Cerebellar cortex (tissue), 1 donor: Measurements from ENCODE around the gene STK24.
A peak's percentile ranks its signal among the peaks of the same experiment; 100 is the strongest.
"Not testable (repeated sequence)": the region's sequence is repeated elsewhere in the genome, so short reads cannot be mapped to it uniquely, and the experiment has no call there.

ENCODE experiments used
- DNase-seq: peaks from one replicate; pipeline ENCODE4 v3.0.0-alpha.2; 2015; ENCODE audit warnings: low spot score

Gene STK24

DNA sequence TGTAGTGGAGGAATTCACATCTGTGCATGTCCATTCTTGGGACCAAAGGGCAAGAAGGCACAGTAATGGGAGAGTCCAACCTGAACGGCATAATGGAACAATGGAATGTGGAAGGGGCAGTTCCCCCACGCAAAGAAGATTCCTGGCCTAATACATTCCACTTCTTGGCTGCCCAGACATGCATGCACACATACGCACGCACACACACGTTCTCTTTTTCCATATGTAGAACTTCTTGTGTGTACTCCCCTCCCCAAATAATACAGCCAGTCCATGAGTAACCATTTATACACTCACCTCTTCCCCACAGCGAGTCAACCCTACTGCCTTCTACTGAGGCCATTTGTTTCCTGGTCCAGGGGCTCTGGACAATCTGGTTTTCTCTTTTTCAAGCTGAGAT is 6.0 kb upstream of the STK24 start:
- DNase-seq = no peak

DNA sequence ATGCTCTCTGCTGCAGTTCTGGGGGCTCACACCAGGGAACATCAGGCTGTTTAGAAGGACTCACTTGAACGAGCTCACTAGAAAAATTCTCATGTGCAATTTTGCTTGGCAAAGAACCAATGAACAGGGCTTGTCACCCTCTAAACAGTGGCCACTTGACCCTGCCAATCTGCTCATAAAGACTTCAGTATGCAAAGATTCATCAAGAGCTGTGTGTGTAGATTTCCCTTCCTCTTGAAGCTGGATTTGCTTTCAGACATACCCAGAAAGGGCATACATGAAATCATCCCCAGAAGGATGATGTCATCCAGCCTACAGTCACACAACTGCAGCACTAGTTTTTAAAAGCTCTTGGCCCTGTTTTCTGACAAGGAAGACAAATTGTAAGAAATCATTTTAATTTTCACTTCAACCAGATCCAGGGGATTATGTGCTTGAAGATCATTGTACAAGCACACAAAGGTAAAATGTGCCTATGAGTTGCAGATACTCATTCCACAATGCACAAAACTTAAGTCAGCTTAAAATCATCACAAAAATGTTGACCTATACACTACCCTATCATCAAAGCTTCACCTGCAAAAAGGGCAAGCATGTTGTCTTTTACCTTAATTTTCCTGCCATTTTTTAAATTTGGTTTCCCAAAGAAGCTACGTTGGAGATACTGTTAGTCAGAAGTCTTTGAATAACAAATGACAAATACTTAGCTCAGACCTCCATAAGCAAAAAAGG is 5.2 kb upstream of the STK24 start:
- no peak for DNase-seq

DNA sequence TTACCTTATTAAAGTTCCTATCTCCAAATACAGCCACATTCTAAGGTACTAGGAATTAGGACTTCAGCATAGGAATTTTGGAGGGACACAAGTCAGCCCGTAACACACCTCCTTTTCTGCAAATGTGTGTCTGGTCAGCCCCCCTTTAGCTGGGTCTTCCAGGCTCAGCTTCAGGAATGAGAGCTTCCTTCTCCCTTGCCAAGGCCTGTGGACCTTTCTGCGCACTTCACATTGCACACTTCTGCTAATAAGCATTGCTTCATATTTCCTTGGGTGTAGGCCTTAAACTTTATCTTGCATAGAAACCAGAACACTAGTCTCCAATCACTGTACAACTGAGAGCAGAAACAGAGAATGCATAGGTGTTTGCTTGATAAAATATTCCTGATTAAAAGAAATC is 4.5 kb upstream of the STK24 start:
- no peak for DNase-seq

DNA sequence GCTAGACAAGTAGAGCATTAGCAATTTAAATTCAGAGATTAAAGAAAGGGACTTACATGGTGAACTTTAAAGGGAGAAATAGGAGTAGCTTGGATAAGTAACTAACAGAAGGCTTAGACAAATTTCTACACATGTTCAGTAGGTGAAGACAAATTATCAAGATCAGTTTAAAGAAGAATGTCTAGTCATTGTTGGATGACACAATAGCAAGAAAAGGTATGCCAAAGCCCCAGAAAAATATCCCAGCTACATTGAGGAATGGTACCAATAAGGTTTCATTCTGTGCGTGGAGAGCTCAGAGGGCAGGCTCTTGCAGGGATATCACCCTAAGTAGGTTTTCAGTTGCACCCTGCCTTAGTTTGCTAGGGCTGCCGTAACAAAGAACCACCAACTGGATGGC is 3.5 kb upstream of the STK24 start:
- DNase-seq = no peak

DNA sequence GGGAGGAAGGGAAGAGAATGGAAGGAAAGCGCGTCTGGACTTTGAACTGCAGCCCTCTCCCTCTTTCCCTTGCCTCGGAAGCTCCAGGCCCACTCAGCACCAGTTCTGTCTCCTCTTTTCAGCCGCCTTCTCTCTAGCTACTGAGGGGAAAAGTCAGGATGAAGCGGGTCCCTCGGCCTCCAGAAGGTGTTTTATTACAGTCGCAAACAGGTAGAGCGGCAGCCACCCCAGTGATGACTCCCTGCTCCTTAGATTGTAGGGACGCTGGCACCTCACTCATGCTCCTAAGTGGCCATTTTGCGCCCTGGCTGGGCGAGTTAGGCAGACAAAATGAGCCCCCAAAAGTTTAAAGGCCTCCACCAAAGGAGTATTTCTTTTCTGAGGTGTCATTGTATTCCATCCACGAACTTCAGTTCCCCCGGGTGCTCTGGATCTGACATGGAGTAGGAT is 954 bp upstream of the STK24 start:
- no peak for DNase-seq

DNA sequence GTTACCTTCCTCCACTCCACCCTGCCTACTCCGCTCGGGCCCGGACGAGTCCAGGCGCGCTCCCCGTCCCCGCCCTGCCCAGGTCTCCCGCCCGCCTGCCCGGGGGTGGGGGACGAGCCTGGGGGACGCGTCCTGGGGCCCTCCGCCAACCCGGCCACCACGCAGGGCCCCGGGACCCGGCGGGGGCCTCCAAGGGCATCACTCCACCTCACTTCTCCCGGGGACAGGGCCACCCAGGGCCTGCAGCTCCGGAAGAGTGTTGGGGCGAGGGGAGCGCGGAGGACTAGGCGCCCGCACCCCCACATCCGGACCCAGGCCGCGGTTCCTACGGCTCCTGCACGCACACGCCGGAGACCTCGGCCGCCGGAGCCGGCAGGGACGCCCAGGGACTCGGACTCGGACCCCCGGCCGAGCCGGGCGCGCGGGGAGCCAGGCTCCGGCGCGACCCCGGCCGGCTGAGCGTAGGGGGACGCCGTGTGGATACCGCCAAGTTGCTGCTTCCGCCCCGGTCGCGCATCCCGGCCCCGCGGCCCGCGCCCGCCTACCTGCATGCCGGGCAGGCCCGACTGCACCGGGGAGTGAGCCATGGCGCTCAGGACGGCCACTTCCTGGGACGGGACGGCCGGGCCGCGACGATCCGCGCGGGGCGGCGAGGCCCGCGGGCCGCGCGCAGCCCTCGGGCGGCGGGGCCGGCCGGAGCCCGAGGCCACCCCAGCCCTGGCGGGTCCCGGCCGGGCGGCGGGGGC is 534 bp downstream of the STK24 start:
- peak; percentile 33 for DNase-seq

DNA sequence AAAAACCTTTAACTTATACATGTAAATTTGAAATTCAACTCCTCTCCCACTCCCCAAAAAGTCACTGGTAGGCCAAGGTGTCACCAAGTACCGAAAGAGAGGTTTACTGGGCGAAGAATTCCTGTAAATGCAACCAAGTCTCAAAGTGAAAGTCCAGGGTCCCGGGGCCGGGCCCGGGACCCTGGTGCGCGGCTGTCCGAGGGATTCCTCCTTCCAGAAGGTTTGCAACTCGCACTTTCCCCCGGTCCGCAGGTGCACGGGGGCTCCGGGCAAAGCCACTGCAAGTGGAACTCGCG is 1.1 kb downstream of the STK24 start:
- DNase-seq = no peak

DNA sequence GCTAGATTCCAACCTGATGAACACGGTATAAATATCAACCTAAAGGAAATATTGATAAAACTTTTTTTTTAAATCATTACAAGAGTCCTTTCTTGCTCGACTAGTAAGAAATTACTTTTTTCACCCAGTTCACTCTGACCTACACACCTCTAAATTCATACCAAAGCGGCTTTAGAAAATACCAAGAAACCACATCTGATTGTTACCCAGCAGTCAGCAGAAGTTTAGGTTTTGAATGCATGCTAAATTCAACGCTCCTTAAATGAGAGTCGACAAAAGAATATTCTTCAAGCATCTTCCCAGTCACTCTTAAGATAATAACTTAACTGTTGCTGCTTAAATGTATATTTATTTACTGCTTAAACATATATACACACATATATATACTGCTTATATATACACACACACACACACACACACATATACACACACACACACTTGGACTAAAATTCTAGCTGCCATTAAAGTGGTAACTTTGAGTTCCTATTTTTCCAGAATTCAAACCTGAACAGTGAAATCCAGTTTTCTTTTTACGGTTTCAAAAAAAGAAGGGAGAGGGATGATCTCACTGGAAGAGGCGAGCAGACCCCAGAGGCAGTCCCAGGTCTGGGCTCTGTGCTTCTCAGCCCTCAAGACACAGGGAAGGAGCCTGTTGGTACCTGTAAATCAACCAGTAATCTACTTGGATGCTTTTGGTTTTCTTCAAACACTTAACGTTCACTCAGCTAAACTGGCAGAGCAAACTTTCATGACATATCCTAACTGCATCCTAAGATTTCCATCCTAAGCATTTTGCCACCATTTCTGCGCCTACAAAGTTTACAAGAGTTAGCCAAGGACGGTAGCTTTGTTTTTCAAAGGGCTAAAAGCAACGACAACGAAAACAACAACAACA is 1.7 kb downstream of the STK24 start:
- no peak for DNase-seq

DNA sequence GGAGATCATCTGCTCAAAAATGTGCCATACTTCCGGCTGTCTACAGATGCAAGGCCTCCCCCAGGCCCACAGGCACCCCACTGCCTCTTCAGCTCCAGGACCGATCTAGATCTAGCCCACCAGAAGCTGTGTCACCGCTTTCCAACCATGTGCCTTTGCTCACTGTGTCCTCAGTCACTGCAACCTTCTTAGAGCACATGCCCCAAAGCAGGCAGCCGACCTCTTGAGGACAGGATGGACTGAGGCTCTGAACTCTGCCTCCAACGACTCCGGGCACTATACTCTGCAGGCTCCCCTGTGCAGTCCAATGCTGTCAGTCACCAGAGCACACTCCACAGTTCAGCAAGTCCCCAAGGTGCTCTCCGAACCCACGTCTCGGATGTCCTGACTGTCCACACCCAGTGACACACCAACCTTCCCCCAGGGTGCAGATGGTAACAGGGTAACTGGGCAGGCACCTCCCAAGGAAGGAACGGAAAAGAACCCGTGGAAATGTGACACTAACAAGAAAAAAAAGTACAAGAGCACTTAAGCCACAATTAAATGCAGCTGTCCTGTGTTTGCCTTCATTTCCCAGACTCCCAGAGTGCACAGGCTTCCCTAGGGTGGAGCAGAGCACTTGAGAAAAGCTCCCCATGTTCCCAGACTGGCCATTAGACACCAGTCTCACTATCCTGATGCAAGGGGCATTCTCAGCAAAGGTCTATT is 4.8 kb downstream of the STK24 start:
- no peak for DNase-seq

DNA sequence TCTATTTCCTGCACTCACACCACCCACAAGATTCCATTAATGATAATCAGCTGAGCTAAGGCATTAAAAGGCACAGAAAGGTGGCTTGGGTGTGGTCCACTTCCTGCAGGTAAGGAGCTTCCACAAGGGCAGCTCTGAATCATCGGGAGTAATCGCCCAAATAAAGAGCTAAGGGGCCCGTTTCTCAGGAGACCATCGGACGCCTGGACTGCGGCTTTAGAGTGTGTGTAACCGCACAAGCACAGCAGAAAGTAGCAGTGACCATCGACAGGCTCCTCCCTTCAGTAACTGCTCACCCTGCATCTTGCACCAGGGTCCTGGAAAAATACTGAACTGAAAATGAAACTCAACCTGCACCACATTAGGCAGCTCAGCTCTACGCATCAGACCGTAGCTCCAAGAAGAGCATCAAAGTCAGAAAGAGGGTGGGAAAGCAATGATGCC is 6.0 kb downstream of the STK24 start:
- no peak for DNase-seq

DNA sequence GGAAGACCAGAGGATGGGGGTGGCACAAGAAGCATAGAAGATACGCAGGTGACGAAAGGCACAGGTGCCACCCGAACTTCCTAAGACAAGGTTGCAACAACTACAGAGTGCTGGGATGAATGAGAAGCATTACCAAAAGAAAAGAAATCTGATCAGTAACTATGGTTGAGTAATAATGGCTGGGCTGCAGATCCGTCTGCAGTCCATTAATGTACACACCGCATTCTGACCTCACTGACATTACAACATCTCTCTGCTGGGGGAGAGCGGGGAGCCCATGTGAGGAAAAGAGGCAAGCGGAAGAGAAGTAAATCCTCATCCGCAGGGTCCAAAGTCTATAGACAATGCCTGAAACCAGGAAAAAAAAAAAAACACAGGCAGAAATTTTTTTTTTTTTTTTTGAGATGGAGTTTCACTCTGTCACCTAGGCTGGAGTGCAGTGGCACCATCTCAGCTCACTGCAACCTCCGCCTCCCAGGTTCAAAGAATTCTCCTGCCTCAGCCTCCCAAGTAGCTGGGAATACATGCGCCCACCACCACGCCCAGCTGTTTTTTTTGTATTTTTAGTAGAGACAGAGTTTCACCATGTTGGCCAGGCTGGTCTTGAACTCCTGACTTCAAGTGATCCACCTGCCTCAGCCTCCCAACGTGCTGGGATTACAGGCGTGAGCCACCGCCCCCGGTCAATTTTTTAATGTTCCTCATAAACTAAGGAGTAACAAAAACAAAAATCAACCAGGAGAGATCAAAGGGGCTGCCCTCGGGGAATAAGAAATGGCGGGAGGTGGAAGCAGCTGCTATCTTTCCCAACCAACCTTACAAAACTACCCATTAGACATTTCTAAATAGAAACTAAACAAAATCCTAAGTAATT is 7.2 kb downstream of the STK24 start:
- DNase-seq = not testable (repeated sequence)

DNA sequence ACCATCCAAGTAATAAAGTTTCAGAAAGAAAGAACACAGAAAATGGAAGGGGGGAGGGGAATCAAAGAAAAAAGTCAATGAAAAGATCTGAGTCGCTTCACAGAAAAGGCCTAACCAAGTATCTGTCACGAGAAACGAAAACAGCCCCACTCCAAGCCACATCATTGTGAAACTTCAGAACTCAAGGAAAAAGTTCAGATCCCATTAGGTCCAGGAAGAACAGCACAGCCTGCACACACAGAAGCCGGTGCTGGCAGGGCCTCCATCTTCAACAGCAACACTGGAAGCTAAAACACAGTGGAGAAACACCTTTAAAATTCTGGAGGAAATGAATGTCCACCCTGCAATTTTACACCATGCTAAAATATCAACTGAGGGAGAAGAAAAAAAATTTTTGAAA is 8.0 kb downstream of the STK24 start:
- DNase-seq = no peak

DNA sequence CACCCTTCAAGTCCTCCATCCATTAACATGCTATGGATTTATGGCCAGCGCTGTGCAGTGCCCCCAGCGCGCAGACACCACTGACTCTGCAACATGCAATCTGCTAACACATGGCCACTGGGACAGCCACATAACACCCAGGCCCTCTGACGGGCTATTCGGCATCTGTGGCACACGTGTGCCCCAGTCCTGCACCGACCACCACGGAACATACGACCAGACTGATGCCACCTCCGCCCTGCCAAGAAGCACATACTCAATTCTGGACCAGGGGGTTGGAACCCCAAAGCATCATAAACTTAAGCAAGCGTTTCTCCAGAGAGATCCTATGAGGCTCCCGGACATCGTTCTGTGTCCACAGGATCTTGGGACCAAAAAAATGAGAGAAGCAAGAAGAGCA is 9.8 kb downstream of the STK24 start:
- DNase-seq = no peak

DNA sequence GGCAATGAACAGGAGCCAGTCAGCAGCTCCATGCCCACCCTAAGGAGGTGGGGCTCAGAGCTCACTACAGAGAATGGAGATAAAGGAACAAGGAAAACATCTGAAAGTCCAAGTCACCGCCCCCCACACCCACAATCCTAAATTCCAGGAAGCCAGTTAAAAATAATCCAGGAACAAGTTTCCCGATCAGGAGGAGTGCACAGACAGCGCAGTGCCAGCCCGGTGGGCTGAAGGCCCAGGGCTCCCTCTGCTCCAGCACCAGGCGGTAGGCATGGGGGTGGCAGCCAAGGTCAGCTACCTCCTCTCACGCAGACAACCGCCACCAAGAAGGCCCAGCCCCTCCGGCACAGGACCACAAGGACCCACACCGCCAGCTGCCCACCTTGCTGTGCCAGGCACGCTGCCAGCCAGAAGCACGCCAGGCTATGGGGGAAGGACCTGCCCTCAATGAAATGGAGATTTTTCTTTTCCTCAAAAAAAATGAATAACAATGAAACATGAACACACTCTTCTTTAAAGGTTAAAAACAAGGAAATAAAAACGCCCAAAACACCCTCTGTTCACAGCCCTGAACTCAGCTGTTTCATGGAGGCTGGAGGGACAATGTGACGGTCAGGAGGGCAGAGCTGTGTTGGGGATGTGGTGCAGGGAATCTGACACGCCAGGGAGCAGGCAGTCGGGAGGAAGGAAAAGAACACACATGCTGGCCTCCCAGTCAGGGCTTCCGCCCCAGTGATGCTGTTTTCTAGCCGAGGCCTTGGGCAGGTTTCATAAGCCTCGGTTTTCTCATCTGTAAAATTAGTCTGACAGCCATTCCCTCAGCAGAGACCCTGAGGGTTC is 11.0 kb downstream of the STK24 start:
- peak; percentile 43 for DNase-seq

DNA sequence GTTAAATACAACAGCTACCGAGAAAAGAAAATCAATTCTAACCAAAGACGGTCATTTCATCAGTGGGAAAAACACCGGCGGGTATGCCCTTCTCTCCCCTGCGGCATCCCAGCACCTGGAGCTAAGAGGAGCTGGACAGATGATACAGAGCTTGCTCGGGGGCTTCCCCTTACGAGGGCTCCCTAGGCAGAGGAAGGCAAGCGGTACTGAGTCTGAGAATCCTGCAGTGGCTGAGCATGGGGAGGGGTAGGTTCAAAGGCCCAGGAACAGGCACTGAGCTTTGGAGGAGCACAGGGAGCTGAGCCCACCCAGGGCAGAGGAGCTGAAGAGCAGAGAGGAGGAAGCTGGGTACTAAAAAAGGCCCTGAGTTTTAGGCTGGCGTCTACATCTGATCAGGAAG is 12.7 kb downstream of the STK24 start:
- DNase-seq = no peak

DNA sequence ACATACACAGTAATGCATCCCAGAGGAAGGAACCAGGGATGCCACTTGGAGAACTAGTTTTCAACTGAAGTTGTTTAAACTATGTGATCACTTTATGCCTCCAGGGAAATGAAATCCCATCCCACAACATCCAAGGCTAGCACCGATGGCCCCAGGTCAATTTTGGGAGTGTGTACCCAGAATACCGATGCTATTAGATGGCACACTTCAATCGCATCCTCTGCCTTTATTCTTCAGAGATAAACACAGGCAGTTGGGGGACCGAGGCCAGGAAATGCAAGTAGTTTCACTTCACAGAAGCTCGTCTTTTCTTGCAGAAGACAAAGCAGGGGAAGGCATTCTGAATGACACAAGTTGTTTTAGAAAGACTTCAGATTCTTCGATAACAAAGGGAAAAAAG is 13.8 kb downstream of the STK24 start:
- no peak for DNase-seq

DNA sequence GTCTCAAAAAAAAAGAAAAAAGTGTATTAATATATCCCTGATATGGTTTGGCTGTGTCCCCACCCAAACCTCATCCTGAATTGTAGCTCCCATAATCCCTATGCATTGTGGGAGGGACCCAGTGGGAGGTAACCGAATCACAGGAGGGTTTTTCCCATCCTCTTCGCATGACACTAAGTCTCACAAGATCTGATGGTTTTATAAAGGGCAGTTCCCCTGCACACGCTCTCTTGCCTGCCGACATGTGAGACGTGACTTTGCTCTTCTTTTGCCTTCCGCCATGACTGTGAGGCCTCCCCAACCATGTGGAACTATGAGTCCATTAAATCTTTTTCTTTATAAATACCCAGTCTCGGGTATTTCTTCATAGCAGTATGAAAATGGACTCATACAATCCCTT is 17.7 kb downstream of the STK24 start:
- DNase-seq = no peak

DNA sequence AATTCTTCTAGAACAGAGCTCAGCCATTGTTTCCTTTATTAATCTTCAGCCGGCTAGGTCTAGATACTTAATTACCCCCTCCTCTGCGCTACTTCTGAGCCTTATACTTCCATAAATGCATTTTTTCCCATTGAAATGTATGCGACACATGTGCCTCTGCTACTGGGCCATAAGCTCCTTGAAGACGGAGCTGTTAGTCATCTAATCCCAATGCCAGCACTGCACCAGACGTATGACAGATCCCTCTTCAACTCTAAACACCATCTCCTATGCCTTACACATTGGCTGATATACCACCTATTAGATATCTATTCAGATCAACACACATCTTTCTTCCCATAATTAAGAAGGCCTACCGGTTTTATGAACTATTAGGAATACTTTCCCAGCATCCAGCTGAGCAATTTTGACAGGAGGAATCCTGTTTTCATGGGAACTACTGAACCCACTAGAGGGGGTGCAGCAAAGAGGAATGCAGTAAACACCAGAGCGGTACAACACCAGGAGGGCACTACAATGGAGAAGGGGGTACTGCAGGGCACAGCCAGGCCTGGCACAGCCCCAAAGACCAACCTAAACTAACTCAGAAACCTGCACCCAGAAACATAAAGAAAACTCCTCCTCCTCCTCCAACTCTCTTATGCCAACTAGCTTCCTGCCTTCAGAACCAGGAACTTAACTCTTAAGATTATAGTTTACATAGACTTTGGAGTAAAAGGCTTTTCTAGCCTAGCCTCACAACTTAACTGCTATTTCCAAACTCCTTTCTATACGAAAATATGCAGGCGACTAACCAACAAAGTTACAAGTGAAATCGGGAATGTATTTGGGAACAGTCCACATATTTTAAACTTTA is 18.7 kb downstream of the STK24 start:
- DNase-seq = no peak

DNA sequence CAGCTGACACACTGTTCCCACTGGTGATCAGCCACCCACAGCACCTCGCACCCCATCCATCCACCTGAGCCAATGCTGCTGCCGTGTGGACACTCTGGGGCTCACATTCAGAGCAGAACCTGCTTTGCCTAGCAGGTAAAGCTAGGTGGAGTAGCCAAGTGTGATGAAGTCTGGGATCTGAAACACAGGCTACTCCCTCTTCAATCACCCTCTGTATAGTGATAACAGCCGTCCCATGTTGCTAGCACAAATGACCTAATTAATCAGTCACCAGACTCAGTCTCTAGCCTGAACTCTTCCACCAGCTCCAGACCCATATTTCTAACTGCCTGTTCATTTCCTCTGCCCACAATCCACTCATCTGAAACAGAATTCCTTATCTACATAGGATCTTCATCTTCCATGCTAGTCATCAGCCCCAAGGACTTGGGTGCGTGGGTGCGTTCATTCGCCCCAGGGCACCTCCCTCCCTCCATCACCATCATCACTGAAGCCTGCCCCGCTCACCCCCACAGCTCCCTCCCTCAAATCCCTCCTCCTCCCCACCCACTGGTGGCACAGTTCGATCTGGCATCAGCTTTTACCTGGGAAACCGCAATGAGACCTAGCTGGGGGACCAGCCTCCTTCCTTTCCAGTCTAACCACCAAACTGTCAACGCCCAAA is 19.8 kb downstream of the STK24 start:
- peak; percentile 22 for DNase-seq
